NCI-H460 (cell line): Measurements from ENCODE around the gene CRYBG2. TPM values are rescaled to one million over a fixed set of nuclear protein-coding genes. Genes with fewer than 3 reads are reported as not detected.
A peak's percentile ranks its signal among the peaks of the same experiment; 100 is the strongest.

ENCODE experiments used
- DNase-seq: peaks from one replicate; pipeline ENCODE4 v3.0.0-alpha.2; 2016; ENCODE audit warnings: low read depth; ENCODE audit errors: extremely low read depth
- total RNA-seq: library from RNA; depleted of rRNA; stranded (reverse); fragments of >200 nt; shearing (Covaris generic); gene quantifications from 2 replicates; pipeline ENCODE4 v1.2.3, GENCODE V29; 2014

CRYBG2 gene
- total RNA-seq, 1 experiment from 2014 or later: 0.20 TPM

DNA sequence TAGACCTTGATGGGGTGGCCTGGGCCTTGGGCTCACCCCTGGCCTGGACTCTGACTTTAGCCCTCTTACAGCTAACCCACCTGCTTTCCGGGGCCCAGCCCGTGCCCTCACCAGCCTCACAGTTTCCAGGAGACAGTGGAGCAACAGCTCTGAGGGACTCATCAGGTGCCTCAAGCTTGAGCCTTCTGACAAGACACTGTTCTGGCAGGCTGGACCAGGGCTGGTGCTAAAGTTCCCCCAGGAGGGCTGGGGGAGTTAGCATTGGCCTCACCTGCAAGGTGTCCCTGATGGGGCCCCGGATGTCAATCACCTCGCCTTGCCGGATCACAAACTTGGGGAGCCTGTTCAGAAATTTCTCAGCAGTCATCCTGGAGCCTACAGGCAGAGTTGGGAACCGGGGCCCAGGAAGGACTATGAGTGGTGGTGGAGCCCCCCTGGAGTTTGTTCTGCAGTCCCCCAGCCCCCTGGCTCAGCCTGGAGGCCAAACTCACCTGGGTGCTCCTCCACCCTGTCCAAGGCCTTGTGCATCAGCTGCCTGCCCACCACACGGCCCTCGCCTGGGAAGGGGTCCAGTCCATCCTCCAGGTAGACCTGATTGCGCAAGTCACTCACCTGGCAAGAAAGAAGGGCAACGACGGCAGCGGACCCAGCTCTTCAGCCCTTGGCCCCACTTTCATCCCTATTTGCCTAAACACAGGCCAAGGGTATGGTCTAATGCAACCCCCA is 69.9 kb downstream of the CRYBG2 start:
- DNase-seq: no peak

DNA sequence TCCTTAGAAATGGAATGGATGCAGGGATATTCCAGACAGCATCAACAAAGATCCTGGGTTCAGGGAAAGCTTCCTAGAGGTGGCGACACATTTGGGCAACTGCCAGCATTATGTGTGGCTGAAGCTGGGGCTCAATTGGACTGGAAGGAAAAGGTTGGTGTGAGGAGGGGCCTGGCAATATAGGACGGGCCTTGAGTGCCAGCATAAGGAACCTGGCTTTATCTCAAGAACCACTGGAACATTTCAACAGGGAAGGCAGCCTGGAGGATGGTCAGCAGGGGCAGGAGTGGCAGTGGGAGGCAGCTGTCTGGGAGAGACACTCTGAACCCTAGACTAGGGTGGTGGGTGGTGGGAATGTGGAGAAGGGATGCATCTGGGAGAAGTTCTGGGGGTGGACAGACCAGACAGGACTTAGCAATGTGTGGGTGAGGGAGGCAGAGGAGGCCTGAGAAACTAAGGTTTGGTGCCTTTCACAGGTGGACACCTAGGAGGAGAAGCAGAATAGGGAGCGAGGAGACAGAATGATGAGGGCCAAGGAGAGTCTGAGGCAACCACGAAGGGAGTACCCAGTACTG is 70.6 kb downstream of the CRYBG2 start:
- no peak for DNase-seq

DNA sequence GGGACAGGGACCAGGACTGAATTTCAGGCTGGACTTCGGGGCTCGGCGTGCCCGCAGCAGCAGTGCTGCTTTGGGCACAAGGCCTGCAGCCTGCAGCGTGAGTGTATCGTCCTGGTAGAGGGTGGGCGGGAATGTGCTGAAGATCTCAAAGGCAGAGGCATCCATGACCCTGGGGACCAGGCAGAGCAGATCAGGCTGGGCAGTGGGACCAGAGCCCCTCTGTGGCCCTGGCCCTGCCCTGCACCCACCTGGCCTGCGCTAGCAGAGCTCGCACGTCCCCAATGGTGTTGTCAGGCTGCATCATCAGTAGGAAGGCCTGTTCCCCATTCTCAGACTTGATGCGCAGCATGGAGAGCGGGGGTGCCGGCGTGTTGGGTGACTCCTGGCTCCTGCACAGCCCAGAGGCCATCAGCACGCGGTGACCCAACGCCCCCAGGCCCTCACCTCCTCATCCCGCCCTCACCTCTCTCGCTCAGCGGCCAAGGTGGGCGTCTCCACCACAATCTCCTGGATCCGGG is 71.5 kb downstream of the CRYBG2 start:
- DNase-seq: no peak

GRCh38 chr1:26281971-26282370 is 72.0 kb downstream of the CRYBG2 start:
- DNase-seq: no peak

GRCh38 chr1:26281091-26281958 is 72.6 kb downstream of the CRYBG2 start:
- no peak for DNase-seq

DNA sequence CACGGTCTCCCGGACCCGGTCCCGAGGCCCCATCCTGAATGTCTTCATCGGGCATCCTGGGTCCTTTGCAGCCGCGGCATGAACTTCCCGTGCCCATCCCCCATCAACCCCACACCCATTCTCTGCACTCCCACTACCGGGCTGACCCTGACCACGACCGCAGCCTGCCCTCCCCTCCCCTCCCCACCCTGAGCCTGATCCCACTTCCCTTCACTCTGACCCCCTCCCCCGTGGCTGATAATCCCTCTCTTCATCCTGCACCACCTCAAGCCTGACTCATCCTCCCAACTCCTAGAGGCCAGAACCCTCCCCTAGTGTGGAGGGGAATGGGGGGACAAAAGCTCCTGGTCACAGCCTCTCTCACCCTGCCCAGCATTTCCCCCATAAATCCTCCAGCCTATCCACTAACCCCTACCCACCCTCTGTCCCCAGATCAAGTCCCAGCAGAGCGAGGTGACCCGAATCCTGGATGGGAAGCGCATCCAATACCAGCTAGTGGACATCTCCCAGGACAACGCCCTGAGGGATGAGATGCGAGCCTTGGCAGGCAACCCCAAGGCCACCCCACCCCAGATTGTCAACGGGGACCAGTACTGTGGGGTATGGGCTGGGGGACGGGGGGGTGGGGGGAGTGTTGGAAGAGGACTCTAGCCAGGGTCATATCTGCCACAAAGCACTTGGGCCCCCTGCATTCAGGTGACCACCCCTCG is 73.4 kb downstream of the CRYBG2 start:
- DNase-seq: no peak

DNA sequence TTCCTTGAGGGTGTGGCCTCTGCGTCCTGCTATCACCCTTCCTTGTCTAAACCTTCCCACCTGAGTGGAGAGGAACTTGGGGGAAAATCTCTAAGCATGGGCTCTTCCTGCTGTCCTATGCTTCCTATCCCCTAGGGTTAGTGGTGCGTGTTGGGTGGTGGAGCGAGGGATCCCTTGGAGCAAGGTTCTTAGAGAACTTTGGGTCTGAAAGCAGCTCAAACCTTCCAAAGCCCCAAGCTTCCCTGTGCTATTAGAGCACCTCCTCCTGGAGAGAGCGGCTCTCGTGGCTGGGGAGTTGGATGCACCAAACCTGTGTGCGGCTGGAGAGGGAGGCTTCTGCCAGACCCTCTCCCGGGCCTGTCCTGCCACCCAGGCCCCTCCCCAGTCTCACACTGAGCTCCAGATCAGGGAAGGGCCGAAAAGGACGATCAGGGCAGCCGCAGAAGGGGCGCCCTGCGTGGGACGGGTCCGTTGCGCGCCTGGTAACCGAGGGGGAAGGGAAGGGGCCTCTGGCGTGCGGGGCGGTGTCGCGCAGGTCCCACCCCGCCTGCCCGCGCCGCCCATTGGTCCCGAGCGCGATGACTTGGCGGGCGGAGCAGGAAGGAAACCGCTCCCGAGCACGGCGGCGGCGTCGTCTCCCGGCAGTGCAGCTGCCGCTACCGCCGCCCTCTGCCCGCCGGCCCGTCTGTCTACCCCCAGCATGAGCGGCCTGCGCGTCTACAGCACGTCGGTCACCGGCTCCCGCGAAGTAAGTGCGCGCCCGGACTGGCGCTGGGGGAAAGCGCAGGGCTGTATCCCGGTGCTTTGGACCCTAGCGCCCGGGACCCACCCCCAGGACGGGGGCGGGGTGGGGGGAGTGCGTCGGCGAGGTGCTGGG is 74.2 kb downstream of the CRYBG2 start, which contains the start of gene SH3BGRL3:
TSS of gene SH3BGRL3 (plus strand) at position 631 of the 877 bp plus-strand sequence. CDS start at position 701, 70 bp downstream.
- peak; percentile 73 for DNase-seq

DNA sequence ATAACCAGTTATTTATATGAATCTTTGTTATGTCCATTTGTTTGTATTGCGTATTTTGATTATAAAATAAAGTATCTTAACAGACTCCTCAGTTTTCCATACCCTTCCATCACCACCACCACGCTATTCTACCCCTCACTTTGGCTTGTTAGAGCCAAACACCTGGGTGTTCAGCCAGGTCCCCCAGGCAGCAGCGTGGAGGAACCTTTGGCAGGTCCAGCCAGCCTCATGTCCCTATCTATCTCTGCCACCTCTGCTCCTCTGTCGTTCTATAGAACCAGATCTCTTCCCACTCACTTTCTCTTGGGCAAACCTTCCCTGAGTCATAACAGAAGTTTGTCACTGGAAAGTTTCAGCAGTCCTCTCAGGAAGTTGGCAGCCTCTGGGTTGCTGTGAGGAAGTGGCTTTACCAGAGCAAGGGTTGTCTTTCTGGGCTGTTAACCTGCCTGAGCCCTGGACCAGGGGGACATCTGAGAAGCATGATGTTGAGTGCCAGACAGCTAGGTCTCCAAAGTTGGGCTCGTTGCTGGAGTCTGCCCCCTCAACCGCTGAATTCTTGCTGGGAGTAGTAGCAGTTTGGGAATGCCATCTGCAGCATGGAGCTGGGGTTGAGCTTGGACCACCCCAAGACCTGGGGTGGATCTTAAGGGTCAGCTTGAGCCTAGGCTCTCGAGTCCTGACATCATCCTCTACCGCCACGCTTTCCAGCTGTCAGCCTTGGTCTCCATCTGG is 75.0 kb downstream of the CRYBG2 start:
- peak; percentile 36 for DNase-seq

GRCh38 chr1:26278303-26278702 is 75.6 kb downstream of the CRYBG2 start:
- peak; percentile 73 for DNase-seq

- no peak for DNase-seq
Observed at GRCh38 chr1:26277719-26278118, 76.2 kb downstream of the CRYBG2 start.

GRCh38 chr1:26277261-26277661 is 76.7 kb downstream of the CRYBG2 start:
- no peak for DNase-seq

DNA sequence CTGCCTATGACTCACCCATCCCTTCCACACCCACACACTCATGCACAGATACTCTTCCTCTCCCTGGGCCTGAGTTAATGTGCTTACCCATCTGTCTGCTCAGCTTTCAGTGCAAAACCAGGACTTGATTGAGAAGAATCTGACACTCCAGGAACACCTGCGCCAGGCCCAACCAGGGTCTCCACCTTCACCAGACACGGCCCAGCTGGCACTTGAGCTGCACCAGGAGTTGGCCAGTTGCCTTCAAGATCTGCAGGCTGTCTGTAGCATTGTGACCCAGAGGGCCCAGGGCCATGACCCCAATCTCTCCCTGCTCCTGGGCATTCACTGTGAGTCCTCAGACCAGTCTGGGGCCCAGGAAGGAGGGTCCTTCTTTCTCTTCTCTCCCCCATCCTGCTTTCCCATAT is 77.5 kb downstream of the CRYBG2 start:
- no peak for DNase-seq

DNA sequence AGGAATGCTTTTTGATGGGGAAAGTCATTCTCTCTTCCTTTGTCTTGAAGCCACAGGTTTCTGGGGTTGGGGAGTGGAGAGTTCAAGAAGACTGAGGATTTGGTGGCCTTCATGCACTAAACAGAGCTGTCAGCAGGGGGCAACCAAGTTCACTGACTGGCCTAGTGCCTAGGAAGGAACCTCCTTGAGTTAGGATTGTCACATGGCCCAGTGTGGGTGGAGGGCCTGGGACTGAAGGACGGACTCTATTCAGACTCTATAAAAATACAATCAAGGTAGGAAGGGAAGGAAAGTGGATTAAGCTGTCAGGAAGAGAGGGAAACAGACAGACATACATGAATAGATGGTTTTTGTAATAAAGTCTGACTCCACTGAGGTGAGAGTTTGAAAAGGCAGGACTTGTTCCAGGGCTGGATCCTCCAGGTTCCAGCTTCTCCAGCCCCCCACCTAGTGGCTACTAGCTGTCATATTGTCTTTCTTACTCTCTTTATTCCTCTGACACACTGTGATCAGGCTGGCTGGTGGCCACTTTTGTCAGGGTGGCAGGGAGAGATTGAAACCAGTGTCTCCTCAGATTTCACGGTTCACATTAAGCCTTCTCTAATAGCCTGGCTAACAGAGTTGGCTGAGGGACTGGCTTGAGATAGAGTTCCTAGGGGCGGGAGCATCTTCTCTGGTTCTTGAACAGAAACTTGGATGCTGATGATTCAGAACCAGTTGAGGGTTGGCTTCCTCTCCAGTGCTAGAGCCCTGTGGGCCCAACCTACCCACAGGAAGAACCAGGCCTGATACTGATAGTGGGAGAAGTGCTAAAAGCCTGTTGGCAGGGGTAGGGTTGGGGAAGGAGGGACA is 78.1 kb downstream of the CRYBG2 start:
- DNase-seq: peak; percentile 77

DNA sequence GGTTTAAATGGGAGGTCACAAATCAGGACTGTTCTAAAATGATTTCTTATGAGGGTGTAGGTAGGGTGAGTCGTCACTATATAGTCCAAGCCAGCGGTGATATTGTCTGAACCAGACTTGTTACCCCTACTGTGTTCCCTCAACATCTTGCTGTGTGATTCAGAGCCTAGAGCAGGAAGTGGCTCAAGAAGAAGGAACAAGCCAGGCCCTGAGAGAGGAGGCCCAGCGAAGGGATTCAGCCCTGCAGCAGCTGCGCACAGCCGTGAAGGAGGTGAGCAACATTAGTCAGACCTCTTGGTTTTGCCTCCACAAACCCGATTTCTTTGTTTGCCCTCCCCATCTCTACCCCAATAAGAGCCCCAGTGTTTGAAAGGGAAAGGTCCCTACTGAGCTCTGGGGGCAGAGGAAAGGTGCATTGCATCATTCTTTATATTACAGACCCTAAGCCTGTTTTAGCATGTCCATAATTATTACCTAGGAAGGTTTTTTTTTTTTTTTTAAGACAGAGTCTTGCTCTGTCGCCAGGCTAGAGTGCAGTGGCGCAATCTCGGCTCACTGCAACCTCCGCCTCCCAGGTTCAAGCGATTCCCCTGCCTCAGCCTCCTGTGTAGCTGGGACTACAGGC is 79.0 kb downstream of the CRYBG2 start:
- no peak for DNase-seq
